ENCODE data around the gene CXCL5. TPM values are rescaled to one million over a fixed set of nuclear protein-coding genes. Genes with fewer than 3 reads are reported as not detected.
"Not testable (repeated sequence)": the region's sequence is repeated elsewhere in the genome, so short reads cannot be mapped to it uniquely, and the experiment has no call there.

The CXCL5 gene
- polyA plus RNA-seq, 12 donors, result 0.07 to 2.3 (median 0.27) TPM; not detected in 2

DNA sequence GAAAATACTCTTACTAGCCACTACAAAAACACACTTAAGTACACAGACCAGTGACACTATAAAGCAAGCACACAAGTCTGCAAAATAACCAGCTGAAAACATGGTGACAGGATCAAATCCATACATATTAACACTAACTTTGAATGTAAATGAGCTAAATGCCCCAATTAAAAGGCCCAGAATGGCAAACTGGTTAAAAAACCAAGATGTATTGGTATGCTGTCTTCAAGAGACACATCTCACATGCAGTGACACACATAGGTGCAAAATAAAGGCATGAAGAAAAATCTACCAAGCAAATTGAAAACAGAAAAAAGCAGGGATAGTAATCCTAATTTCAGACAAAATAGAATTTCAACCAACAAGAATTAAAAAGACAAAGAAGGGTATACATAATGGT lies 27.5 kb downstream of the CXCL5 start:
- no peak for DNase-seq

- DNase-seq, result no peak
Observed at GRCh38 chr4:73970011-73970410, 28.5 kb downstream of the CXCL5 start.

- no peak for DNase-seq
Observed at GRCh38 chr4:73967866-73968265, 30.6 kb downstream of the CXCL5 start.

GRCh38 chr4:73964862-73965611 lies 33.4 kb downstream of the CXCL5 start:
- DNase-seq, result no peak

DNA sequence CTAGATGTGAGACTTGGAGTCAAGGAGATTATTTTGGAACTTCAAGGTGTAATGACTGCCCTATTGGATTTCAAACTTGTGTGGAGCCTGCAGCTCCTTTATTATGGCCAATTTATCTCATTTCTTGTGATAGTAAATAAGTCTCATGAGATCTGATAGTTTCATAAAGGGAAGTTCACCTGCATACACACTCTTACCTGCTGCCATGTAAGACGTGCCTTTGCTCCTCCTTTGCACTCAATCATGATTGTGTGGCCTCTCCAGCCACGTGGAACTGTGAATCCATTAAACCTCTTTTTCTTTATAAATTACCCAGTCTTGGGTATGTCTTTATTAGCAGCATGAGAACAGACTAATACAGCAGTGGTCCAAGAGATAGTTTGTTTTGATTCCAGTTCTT lies 35.8 kb downstream of the CXCL5 start:
- DNase-seq, result no peak

DNA sequence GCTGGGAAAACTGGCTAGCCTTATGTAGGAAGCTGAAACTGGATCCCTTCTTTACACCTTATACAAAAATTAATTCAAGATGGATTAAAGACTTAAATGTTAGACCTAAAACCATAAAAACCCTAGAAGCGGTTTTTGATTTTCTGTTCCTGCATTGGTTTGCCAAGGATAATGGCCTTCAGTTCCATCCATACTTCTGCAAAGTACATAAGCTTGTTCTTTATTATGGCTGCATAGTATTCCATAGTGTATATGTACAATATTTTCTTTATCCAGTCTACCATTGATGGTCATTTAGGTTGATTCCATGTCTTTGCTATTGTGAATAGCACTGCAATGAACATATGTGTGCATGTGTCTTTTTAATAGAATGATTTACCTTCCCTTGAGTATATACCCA lies 39.4 kb downstream of the CXCL5 start:
- DNase-seq, result not testable (repeated sequence)

GRCh38 chr4:73952352-73952751 lies 46.1 kb downstream of the CXCL5 start:
- DNase-seq, result no peak

- not testable (repeated sequence) for DNase-seq
Observed at GRCh38 chr4:73950376-73950920, 48.0 kb downstream of the CXCL5 start.

- no peak for DNase-seq
Observed at GRCh38 chr4:73948990-73949706, 49.3 kb downstream of the CXCL5 start.

- no peak for DNase-seq
Observed at GRCh38 chr4:73948291-73948690, 50.2 kb downstream of the CXCL5 start.

DNA sequence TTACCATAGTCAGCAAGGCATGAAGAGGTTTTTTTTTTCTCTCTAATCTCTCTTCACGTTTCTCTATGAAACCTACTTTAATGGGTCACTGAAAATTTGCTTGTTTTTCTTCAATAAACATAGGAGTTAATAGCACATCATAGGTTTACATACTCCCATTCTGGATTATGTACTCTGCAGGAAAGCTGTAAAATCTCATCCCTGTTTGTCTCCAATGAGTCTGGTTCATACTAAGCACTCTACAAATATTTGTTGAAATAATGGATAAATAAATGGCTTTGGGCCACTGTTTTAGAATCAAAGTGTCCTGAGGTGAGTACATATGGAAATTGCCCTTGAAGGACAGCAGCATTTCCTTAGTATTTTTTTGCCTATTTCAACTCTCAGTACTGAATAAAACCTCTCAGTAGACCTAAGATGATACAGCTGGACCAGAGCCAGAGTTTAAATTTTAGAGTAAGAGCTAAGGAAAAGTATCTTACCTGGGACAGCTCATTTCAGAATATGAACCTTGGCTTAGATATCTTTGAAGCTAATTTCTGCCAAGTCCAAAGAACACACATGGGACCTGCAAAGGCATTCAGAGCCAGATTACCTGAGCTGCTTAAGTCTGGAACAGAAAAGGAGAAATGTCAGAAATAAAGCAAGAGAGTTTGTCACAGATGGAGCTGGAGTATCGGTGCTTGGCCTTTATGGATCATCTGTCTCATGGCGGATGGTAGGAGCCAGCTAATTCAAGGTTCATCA lies 51.1 kb downstream of the CXCL5 start:
- DNase-seq, result no peak

- DNase-seq, result no peak
Observed at GRCh38 chr4:73945674-73946449, 52.6 kb downstream of the CXCL5 start.

Other genes with a start within 250 kb of the CXCL5 start
- gene CXCL6, start 162.0 kb downstream of the CXCL5 start, polyA plus RNA-seq (ENCODE audit: insufficient read length in 12 of 12), result under 1 TPM in 5 of 12 donors, not detected in 7; 0.11 to 0.44 (median 0.22) TPM
- not detected for gene PF4V1, start 145.4 kb downstream of the CXCL5 start, polyA plus RNA-seq (ENCODE audit: insufficient read length in 12 of 12)
- under 1 TPM in 10 of 12 donors, not detected in 2; 0.15 to 0.81 (median 0.35) TPM for gene CXCL1, start 129.3 kb downstream of the CXCL5 start, polyA plus RNA-seq (ENCODE audit: insufficient read length in 12 of 12)
- gene PF4, start 16.6 kb downstream of the CXCL5 start, polyA plus RNA-seq (ENCODE audit: insufficient read length in 12 of 12), result 1 to 10 TPM in 5 of 12 donors, under 1 TPM in 5, not detected in 2; 0.38 to 2.7 (median 0.94) TPM
- 1 to 10 TPM in 9 of 12 donors, under 1 TPM in 1, not detected in 2; 0.96 to 7.8 (median 3.1) TPM for gene PPBP, start 10.5 kb downstream of the CXCL5 start, polyA plus RNA-seq (ENCODE audit: insufficient read length in 12 of 12)
- gene CXCL3, start 40.0 kb upstream of the CXCL5 start, polyA plus RNA-seq (ENCODE audit: insufficient read length in 12 of 12), result under 1 TPM in 8 of 12 donors, not detected in 4; 0.24 to 0.97 (median 0.29) TPM
- 1 to 10 TPM in 6 of 12 donors, under 1 TPM in 4, not detected in 2; 0.24 to 3.8 (median 1.4) TPM for gene CXCL2, start 100.5 kb upstream of the CXCL5 start, polyA plus RNA-seq (ENCODE audit: insufficient read length in 12 of 12)
- 10 to 100 TPM in 11 of 12 donors, not detected in 1; 13.8 to 22.7 (median 16.5) TPM for gene MTHFD2L, start 159.4 kb upstream of the CXCL5 start, polyA plus RNA-seq (ENCODE audit: insufficient read length in 12 of 12)

All from muscle of arm (tissue), 12 donors.